Activated CD8-positive, alpha-beta T cell treated with anti-CD3 and anti-CD28 coated beads for 36 hours (primary cell): ENCODE measurements around the gene SP100. TPM values are rescaled to one million over a fixed set of nuclear protein-coding genes. Genes with fewer than 3 reads are reported as not detected.

ENCODE experiments used
- ATAC-seq: fragments of 200-7000 bp; cut with Tn5 transposase; one replicate; pipeline ENCODE4 v1.10.0; 2021; ENCODE audit warnings: mild to moderate bottlenecking, moderate library complexity
- CTCF ChIA-PET: fragments of 350-600 bp; sonication (Branson Sonifier 250); formaldehyde crosslinking; loops from one replicate; lab custom pipeline; 2021; ENCODE audit warnings: antibody characterized with exemption; lab: Charles Lee
- POLR2A ChIA-PET: fragments of 350-600 bp; sonication (Branson Sonifier 250); formaldehyde crosslinking; loops from one replicate; lab custom pipeline; 2021; ENCODE audit warnings: antibody characterized with exemption; lab: Charles Lee
- DNase-seq: peaks from one replicate; pipeline ENCODE4 v3.0.0-alpha.2; 2020
- H3K27ac Mint-ChIP-seq: one replicate; pipeline ENCODE4 v1.8.0; 2021; ENCODE audit warnings: mild to moderate bottlenecking, mixed read lengths
- H3K27me3 Mint-ChIP-seq: one replicate; pipeline ENCODE4 v1.8.0; 2021; ENCODE audit warnings: mixed read lengths
- H3K36me3 Mint-ChIP-seq: one replicate; pipeline ENCODE4 v1.8.0; 2021; ENCODE audit warnings: low read depth, mixed read lengths
- H3K4me1 Mint-ChIP-seq: one replicate; pipeline ENCODE4 v1.8.0; 2021; ENCODE audit warnings: low read depth, mixed read lengths
- H3K4me3 Mint-ChIP-seq: one replicate; pipeline ENCODE4 v1.8.0; 2021; ENCODE audit warnings: mild to moderate bottlenecking, moderate library complexity, mixed read lengths
- H3K9me3 Mint-ChIP-seq: one replicate; pipeline ENCODE4 v1.8.0; 2021; ENCODE audit warnings: mixed read lengths
- intact Hi-C: fragments of 100-400 bp; cut with micrococcal nuclease; formaldehyde crosslinking; loops from one replicate; pipeline ENCODE4 v1.10.0; 2022
- total RNA-seq, 2 experiments: library from RNA; stranded (reverse); gene quantifications; one replicate each; pipeline ENCODE4 v1.2.3, GENCODE V29; 2021
- TF ChIP-seq, protein P1 (sequence below): fragments of 200-600 bp; IDR thresholded peaks from one replicate; pipeline ENCODE4 v1.8.0; 2022; ENCODE audit warnings: antibody characterized with exemption, mild to moderate bottlenecking

Gene SP100
- total RNA-seq, 2 experiments from 2014 or later: 108 TPM

DNA sequence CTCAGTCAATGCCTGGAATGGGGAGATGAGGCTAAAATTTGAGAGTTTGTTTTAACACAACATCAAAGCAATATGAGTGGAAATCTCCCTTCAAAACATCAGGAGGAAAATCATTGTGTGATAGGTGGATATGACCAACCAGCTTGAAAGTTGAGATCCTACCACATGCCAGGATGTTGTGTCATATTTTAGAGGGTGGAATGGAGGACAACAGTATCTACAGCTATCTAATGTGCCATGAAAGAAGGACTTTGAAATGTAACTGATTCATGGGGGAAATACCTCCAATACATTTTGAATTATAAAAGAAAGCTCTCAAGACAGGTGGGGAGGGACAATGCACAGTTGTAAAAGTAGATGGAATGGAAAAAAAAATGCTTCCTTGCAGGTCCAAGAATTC lies 87.8 kb downstream of the SP100 start:
- ATAC-seq (no peak), DNase-seq (no peak)
- ChIA-PET CTCF (no interaction called here), POLR2A (no interaction called here)
- peaks cover 46% of the 10 kb centered on the region for H3K36me3 Mint-ChIP-seq
- intact Hi-C loops: no loop called here
- no peaks in the 10 kb centered on the region for H3K9me3 Mint-ChIP-seq
- H3K27ac Mint-ChIP-seq: no peak overlapping the region
- peaks cover 2% of the 10 kb centered on the region for H3K4me1 Mint-ChIP-seq
- no peak overlapping the region for H3K4me3 Mint-ChIP-seq
- H3K27me3 Mint-ChIP-seq: no peaks in the 10 kb centered on the region
- TF ChIP-seq, protein P1, sequence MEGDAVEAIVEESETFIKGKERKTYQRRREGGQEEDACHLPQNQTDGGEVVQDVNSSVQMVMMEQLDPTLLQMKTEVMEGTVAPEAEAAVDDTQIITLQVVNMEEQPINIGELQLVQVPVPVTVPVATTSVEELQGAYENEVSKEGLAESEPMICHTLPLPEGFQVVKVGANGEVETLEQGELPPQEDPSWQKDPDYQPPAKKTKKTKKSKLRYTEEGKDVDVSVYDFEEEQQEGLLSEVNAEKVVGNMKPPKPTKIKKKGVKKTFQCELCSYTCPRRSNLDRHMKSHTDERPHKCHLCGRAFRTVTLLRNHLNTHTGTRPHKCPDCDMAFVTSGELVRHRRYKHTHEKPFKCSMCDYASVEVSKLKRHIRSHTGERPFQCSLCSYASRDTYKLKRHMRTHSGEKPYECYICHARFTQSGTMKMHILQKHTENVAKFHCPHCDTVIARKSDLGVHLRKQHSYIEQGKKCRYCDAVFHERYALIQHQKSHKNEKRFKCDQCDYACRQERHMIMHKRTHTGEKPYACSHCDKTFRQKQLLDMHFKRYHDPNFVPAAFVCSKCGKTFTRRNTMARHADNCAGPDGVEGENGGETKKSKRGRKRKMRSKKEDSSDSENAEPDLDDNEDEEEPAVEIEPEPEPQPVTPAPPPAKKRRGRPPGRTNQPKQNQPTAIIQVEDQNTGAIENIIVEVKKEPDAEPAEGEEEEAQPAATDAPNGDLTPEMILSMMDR: no peak

DNA sequence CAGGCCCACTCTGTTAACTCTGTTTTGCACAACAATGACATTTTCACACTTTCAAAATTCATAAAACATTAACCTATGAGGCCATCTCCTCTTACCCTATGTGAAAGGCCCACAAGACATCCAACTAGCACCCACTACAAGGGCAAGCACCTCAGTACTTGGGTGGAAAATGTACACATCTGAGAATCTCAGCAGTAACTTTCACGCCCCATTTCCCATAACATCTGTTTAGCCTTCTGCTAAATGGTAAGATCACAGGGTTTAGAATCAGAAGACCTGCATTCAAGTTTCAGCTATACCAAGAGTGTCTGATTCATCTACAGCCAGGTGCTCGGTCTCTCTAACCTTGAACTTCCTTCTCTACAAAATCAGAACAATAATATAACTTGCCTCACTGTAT lies 89.2 kb downstream of the SP100 start:
- peaks cover 47% of the 10 kb centered on the region for H3K36me3 Mint-ChIP-seq
- H3K4me3 Mint-ChIP-seq: no peak overlapping the region
- ATAC-seq: no peak

DNA sequence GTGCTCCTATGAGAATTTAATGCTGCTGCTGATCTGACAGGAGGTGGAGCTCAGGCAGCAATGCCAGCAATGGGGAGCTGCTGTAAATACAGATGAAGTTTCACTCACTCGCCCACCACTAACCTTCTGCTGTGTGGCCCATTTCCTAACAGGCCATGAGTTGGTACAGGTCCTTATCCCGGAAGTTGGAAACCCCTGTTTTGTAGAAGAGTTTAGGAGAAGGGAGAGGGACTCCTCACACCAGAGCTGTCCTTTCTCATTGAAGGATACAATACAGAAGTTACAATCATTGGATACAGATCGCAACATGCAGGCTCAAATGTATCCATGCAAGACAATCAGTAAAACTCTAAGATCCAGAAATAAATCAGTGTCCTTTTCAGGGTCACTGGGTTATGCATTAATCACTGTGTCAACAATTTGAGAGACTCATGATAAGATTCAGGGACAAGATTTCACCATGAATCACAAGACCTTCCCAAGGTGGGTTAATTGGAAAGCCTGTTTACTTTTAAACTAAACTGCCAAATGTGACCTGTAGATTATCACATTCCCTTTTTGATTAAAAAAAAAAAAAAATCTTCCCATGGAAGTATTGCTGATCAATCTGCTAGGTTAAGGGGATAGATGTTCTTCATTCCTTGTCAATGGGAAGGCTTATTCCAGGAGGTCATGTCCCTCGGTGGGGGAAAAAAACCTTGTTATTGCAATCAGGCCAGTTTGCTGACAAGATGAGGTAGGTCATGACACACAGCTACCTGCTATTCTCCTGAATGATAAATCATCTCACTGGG lies 97.2 kb downstream of the SP100 start:
- Mint-ChIP-seq H3K27me3 (no peaks in the 10 kb centered on the region), H3K4me3 (no peak overlapping the region), H3K36me3 (peaks cover 37% of the 10 kb centered on the region), H3K27ac (no peak overlapping the region), H3K9me3 (no peaks in the 10 kb centered on the region), H3K4me1 (no peaks in the 10 kb centered on the region)
- POLR2A ChIA-PET: no interaction called here
- ATAC-seq (no peak), DNase-seq (no peak)
- intact Hi-C loops: no loop called here
- CTCF ChIA-PET: no interaction called here
- TF ChIP-seq, protein P1: no peak

More for the DNA sequence above, 89.2 kb downstream of the SP100 start:
- TF ChIP-seq, protein P1: no peak
- intact Hi-C loops: no loop called here
- DNase-seq: no peak
- peaks cover 2% of the 10 kb centered on the region for H3K4me1 Mint-ChIP-seq
- ChIA-PET POLR2A (no interaction called here), CTCF (no interaction called here)
- no peaks in the 10 kb centered on the region for H3K27me3 Mint-ChIP-seq
- no peak overlapping the region for H3K27ac Mint-ChIP-seq
- H3K9me3 Mint-ChIP-seq: no peaks in the 10 kb centered on the region

DNA sequence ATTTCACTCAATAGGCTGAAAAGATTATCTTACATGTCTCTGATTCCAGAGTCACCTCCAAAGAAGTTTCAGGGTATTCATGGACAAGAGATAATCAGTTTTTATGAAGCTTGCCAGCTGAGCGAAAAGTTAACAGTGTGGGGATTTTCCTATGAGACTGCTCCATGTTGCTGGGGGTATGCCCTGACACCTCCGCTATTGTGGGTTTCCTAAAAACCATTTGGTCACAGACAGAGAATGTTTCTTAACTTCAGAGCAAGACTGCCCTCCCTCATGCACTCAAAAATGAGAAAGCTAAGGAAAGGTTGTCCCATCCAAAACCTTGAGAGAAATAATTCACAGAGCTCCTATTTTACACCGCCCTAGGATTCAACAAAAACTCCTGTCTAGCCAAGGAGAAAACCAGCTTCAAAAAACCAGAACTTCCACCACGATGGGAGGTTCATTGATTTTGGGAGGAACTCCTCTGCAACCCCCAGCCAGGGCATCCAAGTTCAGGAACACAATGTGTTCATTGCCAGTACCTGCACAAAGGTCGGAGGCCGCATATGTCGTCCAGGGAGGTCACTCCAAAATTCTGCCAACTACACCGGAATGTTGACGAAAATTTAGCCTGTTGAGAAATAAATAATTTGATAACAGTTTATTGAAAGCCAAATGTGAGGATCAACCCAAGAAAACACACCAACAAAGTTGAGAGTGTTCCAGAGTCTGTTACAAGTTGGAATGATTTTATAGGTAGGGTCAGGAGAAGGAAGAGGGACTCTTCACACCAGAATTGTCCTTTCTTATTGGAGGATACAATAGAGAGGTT lies 104.3 kb downstream of the SP100 start:
- POLR2A ChIA-PET: no interaction called here
- TF ChIP-seq, protein P1: no peak
- no peak for ATAC-seq
- CTCF ChIA-PET: no interaction called here
- H3K27ac Mint-ChIP-seq: no peak overlapping the region
- H3K36me3 Mint-ChIP-seq: peaks cover 35% of the 10 kb centered on the region
- peaks cover 25% of the 10 kb centered on the region for H3K9me3 Mint-ChIP-seq
- no peak overlapping the region for H3K4me3 Mint-ChIP-seq
- H3K4me1 Mint-ChIP-seq: no peaks in the 10 kb centered on the region
- H3K27me3 Mint-ChIP-seq: no peaks in the 10 kb centered on the region
- intact Hi-C loops: no loop called here
- DNase-seq: no peak

DNA sequence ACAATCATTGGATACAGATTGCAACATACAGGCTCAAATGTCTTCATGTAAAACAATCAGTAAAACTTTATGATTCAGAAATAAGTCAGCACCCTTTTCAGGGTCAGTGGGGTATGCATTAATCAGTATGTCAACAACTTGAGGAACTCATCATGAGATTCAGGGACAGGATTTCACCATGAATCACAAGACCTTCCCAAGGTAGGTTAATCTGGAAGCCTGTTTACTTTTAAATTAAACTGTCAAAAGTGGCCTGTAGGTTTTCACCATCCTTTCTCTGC lies 104.8 kb downstream of the SP100 start:
- no peak overlapping the region for H3K27ac Mint-ChIP-seq
- peaks cover 25% of the 10 kb centered on the region for H3K9me3 Mint-ChIP-seq
- TF ChIP-seq, protein P1: no peak
- H3K4me3 Mint-ChIP-seq: no peak overlapping the region
- ATAC-seq (no peak), DNase-seq (no peak)
- H3K36me3 Mint-ChIP-seq: peaks cover 35% of the 10 kb centered on the region
- no peaks in the 10 kb centered on the region for H3K4me1 Mint-ChIP-seq
- ChIA-PET CTCF (no interaction called here), POLR2A (no interaction called here)
- intact Hi-C loops: no loop called here
- H3K27me3 Mint-ChIP-seq: no peaks in the 10 kb centered on the region
